GM19395 (cell line): ENCODE data around the gene AGAP1.

Experiments used
- ATAC-seq: cut with Tn5 transposase; IDR thresholded peaks from one replicate; pipeline ENCODE4 v1.9.1; 2021; ENCODE audit warnings: mild to moderate bottlenecking, moderate library complexity; ENCODE audit not compliant: unreplicated experiment

Gene AGAP1

DNA sequence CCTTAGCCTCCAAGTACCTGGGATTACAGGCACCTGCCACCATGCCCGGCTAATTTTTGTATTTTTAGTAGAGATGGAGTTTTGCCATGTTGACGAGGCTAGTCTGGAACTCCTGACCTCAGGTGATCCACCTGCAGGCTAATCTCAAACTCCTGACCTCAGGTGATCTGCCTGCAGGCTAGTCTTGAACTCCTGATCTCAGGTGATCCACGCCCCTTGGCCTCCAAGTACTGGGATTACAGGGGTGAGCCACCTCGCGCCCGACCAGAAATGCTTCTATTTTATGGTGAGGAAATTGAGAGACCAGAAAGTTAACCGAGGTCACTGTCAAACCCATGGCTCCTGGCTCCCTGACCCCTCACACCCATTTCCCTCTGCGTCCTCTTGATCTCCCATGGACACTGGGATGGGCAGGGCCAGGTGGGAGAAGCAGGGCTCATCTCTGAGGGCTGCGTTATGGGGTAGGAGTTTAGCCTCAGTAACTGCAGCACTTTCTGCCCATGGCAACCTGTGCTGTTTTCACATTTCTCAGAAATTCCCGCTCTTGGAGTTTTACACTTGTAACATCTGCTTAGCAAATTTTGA, 210.0 kb downstream of the AGAP1 start:
- no peak for ATAC-seq

GRCh38 chr2:235705296-235705695, 211.5 kb downstream of the AGAP1 start:
- ATAC-seq = no peak

DNA sequence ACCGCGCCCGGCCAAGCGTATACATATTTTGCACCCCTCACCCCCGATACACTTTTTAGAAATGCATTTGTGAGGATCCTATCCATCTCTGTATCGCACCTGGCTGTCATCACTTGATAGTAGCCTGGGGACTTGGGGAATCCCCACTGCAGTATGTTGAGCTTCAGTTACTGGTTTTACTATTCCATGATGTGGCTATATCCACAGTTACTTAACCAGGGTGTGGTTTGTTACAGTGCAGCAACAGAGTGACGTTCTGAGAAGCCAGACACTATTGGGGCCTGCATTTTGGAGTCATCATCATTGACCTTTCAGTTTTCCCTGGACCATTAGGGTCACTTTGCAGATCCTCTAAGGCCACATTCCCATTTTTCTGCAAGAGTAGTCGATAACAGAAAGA, 212.7 kb downstream of the AGAP1 start:
- ATAC-seq = no peak

DNA sequence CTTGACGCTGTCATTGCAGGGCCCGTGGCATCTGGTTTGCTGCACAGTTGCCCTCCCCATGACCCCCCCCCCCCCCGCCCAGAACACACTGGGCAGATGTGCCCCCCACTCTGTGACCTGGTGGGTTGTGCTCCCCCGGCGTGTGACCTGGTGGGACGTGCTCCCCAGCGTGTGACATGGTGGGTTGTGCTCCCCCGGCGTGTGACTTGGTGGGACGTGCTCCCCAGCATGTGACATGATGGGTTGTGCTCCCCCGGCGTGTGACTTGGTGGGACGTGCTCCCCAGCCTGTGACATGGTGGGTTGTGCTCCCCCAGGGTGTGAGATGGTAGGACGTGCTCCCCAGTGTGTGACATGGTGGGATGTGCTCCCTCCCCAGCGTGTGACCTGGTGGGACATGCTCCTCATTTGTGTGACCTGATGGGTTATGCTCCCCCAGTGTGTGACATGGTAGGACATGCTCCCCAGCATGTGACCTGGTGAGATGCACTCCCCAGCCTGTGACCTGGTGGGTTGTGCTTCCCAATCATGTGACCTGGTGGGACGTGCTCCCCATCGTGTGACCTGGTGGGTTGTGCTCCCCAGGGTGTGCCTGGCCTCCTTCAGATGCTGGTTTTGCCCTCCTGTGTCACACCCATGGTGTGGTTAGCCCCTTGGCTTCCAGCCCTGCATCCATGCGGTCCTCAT, 213.7 kb downstream of the AGAP1 start:
- ATAC-seq = no peak

DNA sequence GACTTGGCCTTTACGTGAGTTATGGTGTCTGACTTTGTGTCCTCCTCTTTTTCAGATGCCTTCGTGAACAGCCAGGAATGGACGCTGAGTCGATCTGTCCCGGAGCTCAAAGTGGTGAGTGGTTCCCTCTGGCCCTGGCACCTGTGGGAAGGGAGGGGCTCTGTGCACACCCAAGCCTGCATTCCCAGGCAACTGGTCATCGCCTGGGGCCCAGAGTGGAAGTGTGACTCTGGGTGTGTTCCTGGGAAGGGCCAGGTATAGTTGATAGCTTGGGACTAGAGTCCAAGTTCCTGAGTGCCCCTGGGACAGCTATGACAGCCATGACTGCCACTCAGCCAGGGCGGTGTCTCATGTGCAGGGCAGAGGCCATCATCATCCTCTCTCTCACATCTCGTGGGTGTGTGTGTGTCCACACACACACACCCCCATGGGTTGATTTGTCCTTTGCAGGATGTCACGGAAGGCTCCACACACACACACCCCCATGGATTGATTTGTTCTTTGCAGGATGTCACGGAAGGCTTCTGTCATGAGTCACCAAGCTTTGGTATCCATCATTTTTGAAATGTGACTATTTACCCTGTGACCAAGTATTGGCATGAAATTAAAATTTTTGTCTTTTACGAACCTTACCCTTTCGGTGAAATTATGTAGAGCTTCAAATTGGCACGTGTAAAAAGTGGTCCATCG, 215.4 kb downstream of the AGAP1 start:
- ATAC-seq = no peak

DNA sequence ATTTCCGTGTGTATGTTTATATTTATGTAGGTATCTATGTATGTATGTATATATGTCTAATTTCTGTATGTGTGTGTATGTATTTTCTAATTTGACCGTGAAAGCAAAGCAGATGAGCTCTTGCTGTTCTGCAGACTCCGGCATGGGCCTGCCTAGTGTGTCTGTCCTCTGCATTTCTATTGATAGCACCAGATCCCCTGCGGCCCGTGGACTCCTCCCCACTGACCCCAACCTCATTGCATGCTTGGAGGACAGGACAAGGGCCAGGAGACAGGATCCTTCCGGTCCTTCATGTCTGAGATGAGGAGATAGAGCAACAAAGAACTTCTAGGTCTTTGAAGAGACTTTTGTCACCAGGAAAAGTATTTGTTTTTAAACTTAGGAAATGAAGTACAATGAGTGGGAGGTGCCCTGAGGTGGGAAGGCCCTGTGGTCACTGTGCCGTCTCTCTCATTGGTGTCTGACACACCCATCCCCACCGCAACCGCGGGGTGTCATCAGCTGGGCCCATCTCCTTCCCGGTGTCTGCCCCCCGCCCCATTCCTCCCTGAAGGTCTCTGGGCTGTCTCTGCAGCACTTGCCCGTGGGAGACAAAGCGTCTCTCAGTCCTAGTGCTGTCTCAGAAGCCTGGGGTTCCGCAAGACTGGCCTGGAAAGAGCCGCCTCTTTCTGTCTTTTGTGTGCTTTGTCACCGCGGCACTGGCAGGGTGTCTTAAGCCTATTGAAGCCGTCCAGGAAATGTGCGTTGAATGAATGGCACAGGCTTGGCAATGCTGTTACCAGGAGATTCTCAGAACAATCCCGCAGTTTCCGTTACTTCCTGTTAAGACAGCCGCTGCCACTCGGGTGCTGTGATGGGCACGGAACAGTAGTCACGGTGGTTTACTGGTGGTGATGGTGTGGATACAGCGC, 216.4 kb downstream of the AGAP1 start:
- ATAC-seq = no peak

DNA sequence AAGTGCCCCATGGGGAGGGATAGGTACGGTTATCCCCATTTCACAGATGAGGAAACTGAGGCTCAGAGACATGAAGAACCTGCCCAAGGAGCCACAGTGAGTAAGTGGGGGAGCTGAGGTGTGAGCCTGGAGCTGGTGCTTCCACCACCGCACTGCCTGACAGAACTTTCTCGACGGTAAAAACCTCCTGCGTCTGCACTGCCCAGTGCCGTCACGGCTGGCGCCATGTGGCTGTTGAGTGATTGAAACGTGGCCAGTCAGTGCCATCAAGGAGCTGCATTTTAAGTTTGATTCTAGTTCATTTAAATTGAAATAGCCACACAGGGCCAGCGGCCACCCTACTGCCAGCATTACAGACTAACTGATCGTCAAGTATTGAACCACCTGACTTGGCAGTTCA, 217.1 kb downstream of the AGAP1 start:
- ATAC-seq = no peak

DNA sequence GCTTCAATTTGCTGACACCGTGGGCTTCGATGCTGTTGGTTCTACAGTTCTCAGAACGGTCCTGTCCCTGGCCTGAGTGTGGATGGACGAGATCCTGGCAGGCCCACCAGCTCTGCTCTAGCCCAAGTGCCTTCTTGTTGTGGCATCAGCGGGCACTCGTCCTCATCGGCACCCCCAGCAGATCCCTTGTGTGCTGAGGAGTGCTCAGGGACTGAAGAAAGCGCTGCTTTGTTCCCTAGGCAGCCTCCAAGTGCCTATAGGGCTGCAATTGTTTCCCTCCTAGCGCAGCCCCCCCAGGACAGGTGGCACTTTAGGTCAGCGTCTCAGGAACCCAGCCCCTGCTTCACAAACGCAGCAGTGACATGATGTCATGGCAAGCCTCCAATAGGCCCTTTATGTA, 217.7 kb downstream of the AGAP1 start:
- ATAC-seq = no peak

DNA sequence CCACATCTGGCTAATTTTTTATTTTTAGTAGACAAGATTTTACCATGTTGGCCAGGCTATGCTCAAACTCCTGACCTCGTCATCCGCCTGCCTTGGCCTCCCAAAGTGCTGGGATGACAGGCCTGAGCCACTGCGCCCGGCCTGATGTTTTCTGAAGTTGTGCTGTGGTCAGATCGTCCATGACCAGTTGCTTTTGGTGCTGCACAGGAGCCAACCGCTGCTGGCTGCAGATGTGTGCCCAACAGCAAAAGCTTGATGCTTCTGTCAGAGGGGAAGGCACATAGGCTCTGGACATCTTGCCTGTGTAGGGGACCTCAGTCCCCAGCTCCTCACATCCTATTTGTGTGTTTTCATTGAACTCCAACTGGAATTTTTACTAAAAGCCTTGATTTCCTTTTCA, 218.3 kb downstream of the AGAP1 start:
- ATAC-seq = no peak

DNA sequence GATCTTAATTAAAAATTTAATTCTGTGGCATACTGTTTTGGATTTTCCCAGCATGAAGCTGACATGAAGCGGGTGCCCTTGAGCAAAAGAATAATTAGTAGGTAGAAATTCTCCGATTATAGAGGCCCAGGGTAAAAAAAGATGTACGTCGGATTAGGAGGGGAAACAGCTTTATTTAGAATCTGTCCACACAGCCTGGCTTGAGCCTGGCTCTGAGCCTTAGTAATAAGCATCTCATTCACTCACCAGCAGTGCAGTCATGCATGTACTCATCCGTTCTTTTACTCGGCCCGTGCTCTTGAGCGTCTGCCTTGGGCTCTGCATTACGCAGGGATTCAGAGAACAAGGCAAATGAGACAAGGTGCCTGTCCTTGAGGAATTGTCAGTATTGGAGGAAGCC, 219.3 kb downstream of the AGAP1 start:
- no peak for ATAC-seq

- ATAC-seq = no peak
Measured at GRCh38 chr2:235715601-235716000, 221.8 kb downstream of the AGAP1 start.

DNA sequence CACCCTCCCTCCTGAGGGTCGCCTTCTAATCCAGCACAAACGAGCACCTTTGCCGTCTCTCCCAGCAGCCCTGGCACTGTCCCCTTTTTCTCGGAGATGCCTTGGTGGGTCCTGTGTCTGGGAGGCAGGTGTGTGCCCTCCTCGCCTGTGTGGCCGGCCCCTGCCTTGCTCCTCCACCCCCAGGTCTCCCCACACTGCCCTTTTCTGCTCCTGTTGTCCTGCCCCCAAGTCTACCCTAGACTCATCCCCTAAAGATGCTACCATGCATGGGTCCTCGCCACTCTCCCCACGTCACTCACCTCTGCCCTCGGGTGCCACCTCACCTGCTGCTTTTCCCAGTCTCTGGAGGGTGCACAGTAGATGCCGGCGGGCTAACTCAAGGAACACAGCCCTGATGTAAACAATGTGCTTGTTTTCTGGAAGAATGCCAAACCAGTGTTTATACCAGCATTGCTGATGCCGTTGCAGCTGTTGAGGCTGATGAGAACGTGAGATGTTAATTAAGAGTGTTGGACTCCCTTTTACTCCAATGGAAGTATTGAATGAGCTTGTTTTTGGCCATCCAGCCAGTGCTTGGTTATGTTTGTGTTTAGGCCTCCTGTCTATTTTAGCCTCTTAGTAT, 223.1 kb downstream of the AGAP1 start:
- no peak for ATAC-seq

- ATAC-seq = no peak
Measured at GRCh38 chr2:235719146-235719942, 225.5 kb downstream of the AGAP1 start.

DNA sequence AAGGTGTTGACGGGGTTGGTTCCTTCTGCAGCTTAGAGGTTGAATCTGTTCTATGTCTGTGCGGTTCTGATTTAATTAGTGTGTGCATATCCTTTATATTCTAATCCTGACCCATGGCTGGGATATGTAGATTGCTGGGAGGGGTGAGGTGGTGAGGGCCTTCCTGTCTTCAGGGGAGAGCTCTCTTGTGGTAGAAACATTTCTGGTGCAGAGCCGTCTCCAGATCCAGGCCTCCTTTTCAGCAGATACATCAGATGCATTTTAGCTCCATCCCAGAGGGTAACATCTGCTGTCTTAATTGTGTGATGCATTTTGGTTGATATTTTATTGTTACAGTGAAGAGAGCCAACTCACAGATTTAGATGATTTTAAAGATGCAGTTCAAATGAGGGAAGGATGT, 227.8 kb downstream of the AGAP1 start:
- no peak for ATAC-seq

- ATAC-seq = no peak
Measured at GRCh38 chr2:235722869-235723268, 229.0 kb downstream of the AGAP1 start.

DNA sequence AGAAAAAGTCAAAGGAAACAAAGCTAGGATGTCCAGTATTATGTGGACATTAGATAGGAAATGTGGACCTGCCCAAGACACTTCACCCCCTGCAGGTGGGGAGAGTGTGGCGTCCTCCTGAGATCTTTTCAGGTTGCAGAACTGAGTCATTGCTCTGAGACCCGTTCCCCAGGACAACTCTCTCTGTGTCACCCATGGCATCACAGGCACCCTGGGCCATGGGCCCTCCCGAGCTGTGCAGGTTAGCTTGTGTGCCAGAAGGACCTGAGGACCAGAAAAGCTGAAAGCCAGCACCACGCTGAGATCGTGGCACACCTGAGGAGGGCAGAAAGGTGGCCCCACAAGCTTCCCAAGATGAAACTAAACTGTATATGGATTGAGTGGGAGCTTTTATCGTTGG, 229.5 kb downstream of the AGAP1 start:
- ATAC-seq = no peak

DNA sequence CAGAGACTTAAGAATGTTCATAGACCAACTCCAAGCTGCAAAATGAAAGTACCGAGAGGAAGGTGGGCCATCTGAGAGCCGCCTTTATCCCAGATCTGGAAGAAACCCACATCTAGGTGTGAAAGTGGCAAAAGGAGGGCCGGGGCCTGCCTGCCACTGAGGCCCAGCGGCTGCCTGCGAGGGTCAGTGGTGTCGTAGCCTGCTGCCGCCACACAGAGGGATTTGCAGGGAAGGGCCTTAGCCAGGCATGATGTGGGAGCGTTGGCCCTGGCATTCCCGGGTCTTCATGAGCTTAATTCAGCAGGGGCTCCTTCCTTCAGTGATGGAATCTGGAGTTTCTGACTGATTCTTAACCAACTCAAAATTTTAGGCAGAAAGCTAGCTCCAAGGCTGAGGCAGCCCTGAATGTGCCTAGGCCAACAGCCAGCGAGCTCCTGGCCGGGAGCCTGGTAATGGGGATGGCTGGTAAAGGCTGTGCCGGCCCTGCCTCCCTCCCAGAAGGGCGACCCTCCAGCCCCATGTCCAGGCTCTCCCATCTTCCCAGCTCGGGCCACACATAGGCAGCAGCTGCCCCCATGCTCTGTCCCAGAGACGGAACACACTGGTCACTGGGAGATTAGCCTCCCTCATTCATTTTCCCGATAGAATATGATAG, 230.1 kb downstream of the AGAP1 start:
- ATAC-seq = no peak

DNA sequence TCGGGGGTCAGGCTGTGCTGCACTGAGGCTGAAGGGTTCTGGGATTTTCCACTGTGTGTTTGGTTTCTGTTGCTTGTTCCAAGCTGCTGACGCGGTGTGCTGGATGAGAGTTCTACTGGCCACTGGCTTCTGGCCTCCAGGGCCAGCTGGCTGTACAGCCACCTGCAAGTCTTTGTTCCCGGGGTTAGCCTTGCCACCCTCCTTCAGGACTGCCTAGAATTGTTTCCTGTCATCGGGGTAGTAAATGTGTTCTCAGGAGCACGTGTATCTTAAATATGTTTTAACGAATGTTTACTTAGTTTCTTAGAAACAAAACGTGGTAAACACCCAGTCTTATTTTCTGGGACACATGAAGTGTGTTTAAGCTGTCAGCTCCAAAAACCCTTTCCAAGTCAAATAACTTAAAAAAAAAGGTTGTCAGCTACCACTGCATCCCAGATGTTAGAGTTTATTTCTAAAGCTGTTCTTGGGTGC, 231.2 kb downstream of the AGAP1 start:
- ATAC-seq = no peak

DNA sequence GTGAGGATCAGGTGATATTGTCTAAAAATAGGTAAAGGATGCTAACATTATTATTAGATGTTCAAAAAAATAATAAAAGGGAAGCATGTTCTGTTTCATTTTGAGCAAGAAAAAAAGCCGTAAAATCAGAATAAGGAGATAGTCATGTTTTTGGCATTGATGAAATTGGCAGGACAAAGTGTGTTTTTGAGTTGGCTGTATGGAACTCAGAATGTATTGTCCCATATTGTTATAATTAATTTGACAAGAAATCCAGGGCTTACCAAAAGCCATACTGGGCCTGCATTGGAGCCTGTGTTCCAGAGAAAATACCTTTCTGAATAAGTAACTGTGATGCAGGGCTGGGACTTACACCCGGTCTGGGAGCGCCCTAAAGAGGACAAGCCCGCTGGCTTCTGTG, 232.0 kb downstream of the AGAP1 start:
- no peak for ATAC-seq

DNA sequence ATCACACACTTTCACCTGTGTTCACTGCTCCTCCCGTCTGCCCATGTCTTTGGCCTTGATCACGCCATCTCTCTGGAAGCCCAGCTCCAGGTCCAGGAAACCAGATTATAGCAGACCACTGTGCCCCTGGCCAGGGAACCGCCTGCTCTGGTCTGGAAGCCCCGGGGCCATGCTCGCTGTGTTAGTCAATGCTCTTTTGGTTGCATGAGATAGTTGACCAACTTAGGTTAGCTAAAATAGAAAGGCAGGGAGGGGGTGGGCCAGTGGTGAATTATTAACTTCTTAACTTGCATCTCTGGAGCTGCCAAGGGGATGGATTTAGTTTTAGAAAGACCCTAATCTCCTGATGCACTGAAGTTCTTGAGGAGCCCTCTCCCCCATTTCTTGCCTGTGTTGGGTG, 232.7 kb downstream of the AGAP1 start:
- ATAC-seq = no peak
